HG02798 (cell line): Measurements from ENCODE around the gene NSF.
"Not testable (repeated sequence)": the region's sequence is repeated elsewhere in the genome, so short reads cannot be mapped to it uniquely, and the experiment has no call there.

Experiments
- ATAC-seq: cut with Tn5 transposase; IDR thresholded peaks from one replicate; pipeline ENCODE4 v1.9.1; 2021; ENCODE audit warnings: mild to moderate bottlenecking; ENCODE audit not compliant: unreplicated experiment, poor library complexity

NSF gene

DNA sequence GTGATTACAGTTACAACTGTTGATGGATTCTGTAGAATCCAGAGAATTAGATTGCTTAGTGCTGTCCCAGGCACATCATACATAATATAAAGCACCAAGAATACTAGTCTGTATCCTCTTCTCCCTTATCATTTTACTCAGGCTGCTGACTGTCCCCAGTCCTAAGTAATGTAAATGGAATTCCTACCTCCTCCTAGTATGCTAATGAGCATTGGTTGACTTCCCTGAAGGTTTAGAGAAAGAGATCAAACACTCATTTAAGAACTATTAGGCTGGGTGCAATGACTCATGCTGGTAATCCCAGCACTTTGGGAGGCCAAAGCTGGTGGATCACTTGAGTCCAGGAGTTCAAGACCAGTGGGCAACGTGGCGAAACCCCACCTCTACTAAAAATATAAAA, 37.0 kb downstream of the NSF start:
- not testable (repeated sequence) for ATAC-seq

DNA sequence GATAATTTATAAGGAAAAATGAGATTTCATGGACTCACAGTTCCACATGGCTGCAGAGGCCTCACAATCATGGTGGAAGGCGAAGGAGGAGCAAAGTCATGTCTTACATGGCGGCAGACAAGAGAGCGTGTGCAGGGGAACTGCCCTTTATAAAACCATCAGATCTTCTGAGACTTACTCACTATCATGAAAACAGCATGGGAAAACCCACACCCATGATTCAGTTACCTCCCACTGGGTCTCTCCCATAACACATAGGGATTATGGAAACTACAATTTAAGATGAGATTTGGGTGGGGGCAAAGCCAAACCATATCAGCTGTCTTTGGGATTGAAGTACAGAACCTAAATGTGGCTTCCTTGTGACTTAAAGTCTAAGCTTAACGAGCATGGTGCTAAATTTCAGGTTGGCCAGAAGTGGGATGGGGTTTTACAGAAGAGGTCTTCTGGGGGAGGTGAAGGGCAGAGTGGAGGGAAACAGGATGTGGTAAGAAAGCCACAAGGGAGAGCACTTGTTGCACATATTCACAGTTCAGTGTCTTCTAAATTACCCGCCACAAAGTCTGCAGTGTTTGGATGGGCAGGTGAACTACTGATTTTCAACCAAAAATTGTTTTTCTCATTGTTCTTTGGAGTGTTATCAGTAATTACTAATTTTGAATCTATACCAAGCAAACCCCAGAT, 38.4 kb downstream of the NSF start:
- peak; percentile 57 for ATAC-seq

DNA sequence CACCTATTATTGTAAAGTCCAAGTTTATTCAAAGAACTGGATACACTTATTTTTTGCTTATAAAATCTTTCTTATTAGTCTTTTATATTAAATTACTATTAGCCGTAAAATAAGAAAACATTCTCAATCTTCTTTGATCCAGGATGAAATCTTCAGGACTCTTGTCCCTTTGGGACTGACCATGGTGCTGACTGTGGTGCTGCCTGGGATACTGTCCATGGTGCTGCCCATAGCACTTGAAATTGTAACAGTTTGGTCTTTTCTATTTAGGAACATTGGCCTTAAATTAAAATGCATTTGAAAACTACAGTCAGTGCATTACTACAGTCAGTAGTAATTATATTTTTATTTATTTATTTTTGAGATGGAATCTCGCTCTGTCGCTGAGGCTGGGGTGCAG, 41.7 kb downstream of the NSF start:
- not testable (repeated sequence) for ATAC-seq

DNA sequence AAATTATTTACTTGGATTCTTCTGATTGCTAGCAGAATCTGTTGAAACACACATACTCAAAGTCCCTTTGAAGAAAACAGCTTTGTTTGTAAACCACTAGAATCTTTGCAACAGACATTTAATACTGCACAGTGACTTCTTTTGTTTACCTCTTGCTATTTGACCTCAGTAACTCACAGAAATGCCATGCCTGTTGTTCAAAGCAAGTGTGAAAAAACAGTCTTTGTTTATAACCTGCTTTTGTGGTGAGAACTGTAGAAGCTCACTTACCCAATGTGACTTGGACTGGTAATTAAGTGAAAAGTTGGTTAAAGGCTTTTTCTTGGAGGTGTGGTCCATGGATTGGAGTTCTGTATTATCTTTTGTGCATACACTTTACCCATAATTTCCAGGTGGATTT, 44.4 kb downstream of the NSF start:
- ATAC-seq: not testable (repeated sequence)

DNA sequence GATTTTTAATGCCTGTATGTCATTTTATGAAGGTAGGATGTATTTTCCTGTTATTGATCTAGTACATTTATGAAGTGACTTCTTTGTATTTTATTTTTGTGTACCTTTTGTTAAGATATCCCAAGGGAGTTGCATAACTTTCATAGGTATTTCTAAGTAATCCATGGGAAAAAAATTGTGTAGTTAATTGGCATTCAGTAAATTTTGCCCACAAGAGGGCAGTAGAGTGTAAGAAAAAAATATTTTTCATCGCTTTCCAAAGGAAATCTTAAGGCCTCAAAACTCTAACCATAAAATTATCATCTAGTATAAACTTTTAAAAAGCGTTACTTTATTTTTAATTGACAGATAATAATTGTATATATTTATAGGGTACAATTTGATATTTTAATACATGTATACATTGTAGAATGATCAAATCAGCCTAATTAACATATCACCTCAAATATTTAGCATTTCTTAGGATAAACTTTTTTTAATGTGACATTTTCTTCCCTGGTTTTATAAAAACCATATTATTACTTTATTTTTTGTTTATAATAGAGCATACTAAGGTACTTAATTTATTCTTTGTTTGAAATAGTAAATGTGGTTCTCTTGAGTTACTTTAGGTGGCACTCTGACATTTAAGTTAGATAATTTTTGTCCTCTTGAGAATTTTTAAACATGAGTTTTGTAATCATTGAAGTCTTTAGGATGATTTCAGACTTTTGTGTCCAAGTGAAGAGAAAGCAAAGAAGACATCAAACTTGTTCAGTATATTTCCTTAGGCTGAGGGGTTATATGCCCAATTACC, 51.6 kb downstream of the NSF start:
- not testable (repeated sequence) for ATAC-seq

DNA sequence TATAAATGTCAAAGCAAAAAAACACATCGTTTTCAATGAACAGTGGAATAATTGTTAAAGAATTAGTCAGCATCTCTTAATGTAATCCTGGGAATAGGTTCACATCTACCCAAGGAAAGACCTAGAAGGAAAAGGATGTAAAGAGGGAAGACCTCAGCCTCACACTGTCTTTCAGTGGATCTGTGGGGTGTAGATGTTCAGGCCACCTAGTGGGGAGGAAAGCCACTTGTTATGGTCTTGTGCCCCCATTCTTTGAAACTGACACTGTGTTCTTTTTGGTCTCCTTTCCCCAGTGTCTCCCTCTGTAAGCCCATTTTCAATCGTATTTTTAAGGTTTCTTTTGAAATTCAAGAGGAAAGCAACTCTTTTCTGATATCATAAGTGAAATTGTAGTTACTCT, 56.8 kb downstream of the NSF start:
- ATAC-seq: not testable (repeated sequence)

DNA sequence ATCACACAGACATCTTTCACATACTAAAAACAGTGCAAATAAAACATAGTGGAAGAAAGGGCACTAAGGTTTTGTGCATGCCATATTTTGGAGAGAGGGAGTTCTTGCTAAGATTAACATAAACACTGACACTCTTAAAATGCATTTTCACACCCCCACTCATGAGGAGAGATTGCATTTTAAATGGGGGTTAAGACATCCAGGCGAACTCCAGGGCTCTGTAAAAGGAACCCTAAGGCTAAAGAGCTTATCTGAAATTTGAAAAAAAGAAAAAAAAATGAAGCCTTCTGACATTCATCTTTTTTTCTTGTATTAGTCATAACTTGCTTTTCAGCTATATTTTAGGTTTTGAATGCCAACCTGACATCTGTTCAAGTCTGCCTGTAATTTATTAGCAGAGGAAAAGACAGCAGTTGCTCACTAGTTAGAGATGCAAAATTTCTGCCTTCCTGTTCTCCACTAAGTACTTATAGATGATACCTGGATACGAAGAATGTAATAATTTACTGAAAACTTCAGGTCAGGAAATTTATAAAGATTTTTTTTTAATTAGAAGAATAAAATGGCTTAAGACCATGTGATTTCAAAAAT, 57.3 kb downstream of the NSF start:
- ATAC-seq: not testable (repeated sequence)

DNA sequence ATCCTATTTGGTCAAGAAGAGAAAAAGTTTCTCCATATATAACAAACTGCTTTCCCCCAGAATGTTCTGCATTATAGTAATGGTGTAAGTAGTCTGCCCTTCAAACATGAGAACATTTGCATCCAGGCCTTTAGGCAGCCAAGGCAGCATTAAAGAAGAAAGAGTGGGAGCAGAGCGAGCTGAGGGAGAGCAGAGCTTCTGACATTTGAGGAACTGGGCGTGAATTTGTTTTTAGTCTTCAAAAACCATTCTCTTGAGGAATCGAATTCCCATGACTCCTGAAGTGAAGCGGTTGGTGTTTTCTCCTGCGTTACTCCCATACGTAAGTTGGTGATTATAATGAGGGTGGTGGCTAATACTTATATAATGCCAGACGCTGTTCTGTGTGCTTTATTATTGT, 58.8 kb downstream of the NSF start:
- not testable (repeated sequence) for ATAC-seq

DNA sequence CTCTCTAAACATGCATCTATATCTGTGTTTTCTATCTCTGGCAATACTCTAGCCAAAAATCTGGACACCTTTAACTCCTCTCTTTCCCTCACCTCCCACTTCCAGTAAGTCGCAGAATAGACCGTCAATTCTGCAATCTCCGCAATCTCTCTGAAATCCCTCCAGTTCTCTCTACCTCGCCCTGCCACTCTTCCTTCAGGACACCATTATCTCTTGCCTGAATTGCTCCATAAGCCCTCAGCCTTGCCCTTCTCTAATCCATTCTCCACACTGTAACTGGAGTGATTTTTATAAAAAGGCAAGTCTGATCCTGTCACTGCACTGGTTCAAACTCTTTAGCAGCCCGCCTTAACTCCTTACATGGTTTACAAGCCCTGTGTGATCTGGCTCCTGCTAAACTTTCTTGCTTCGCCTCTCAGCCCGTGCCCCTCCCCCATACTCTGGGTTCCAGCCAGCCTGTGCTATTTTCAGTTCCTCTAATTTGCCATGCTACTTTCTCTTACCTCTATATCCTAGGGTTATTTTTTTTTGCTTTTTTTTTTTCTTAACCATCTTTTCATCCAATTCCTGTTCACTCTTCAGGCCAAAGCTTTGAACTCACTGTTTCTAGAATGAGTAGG, 61.7 kb downstream of the NSF start:
- ATAC-seq: peak; percentile 65

DNA sequence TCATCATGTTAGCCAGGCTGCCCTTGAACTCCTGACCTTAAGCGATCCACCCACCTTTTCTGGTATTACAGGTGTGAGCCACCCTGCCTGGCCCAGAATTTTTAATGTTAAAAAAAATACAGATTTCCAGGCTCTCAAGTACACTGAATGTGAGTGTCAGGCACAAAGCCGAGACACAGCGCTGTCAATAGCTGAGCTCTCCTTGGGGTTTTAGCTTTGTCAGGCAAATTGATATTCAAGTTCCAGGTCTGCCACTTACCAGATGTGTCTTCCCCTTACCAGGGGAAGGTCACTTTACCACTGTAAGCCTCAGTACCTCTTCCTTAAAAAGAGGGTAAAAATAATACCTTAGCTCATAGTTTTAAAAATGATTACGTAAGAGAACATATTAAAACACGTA, 67.8 kb downstream of the NSF start:
- ATAC-seq: not testable (repeated sequence)

DNA sequence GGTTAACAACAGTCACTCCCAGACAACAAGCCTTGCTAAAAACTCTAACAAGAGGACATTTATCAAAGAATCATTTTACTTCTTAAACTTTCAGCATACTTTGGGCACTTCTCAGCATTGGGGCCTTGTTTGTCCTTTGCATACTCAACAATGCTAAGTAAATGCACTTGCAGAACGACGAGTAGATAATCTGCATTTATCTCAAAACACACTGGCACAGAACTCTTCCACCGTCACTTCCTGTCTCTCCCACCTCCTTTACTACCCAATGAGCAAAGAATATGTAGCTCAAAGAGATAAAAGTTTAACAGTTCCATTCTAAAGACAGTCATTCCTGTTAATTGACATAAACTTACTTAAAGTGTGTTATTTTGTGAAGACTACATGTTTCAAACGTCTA, 69.2 kb downstream of the NSF start:
- not testable (repeated sequence) for ATAC-seq

DNA sequence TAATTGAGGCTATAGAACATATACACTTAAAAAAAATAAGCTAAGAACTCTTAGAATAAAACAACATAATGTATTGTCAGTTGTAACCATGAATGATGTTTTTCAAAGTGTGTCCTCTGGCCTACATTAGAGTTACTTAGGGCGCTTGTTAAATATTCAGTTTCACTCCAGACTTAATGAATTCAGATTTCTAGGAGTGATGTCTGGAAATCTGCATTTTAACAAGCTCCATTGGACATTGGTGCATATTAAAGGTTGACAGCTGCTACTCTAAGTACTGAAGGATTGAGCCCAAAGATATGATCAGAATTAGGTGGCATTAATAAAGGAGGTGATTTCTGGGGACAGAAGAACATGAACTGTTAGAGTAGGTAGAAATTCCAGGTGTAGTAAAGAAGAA, 72.7 kb downstream of the NSF start:
- ATAC-seq: not testable (repeated sequence)

DNA sequence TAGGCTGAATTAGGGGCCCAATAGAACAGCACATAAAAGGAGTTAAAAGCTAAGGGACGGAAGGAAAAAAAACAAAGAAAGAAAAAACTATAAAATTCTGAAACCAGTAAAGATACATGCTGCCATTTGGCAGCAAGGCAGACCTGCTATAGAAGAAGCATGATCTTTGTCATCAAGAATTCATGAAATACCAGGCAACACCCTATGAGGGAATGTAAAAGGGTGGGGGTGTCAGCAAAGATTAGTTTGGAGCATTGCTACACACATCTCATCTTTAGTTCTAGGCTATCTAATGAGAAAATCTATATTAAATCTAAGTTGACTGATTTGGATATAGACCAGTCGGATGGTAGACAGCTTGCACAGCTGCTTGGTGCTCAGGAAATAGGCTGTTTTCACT, 73.1 kb downstream of the NSF start:
- not testable (repeated sequence) for ATAC-seq

DNA sequence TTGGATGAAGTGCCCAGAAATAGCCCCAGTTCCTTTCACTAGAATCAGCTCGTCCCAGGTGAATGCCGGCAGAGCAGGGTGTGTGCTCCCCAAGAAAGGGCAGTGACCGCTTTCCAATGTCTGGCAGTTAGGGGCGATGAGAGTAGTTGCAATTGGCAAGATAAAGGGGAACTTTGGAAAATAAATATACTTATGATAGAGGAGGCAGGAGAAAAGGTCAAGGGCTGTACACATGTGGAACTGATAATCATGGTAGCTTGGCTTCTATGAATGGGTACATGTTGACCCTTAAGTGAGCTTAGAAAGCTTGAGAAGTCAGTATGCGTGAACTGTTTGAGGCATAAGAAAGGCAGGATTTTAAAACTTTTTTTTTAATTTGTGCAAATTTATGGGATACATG, 75.5 kb downstream of the NSF start:
- ATAC-seq: not testable (repeated sequence)

DNA sequence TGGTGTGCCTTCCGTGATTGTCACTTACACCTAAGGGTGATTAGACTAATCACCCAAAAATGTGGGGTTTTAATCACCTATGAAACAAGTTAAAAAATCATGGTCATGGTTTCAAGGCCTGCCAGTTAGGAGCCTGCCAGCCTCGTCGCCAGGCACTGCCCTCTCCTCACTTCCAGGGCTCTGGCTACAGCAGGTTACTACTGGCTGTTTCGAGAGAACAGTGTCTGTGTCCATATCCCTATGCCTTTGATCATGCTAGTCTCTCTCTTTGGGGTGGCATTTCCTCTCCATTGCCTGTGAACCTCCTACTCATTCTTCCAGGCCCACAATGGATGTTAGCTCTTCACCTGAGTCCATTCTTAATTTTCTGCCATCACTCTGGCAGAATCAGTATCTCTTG, 80.3 kb downstream of the NSF start:
- not testable (repeated sequence) for ATAC-seq

DNA sequence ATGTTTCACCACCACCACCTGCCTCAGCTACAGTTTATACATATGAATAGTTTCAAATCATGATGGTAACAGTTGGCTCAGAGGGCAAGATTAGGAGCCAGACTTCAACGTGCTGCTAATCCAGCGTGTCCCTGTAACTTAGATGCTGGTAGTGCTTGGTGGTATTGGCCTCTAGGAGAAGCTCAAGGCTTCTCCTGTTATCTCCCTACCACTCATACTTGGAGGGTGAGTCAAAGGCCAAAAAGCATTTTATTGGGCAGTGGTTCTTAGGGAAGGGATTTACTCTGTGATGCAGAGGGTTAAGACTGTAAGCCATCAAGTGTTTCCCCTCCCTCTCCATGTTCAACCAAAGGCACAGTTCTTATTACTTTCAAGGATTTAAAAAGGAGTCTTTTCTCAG, 82.3 kb downstream of the NSF start:
- ATAC-seq: not testable (repeated sequence)

DNA sequence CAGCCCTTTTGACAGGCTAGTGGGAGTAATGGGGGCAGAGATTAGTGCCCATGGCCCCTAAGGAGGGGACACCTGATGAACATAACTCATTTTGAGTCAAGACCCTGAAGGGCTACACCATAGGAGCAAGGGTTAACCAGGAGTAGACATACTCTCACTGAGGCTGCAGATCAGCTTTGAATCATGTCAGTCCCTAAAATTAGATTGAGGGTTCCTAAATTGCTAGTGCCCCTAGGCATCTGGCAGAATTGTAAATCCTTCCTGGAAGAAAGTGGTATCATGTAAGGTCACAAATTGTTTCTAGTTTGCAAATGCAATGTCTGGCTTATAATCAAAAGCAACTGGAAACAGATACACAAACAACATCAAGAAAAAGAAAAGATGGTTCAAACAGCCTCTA, 87.3 kb downstream of the NSF start:
- not testable (repeated sequence) for ATAC-seq

DNA sequence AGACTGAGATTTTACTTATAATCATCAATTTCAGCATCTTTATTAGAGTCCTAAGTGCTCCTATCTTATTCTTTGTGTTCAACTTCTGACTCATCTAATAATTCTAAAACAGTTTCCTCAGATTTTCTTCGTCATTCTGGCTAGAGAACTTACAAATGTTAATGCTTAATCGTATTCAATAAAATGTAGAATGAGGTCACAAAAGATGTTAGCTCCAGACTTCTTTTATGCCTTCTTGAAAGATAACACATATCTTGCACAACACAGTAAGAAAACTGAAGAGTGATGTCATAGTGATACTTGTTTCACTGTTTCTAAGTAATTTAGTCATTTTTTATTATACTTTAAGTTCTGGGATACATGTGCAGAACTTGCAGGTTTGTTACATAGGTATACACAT, 93.2 kb downstream of the NSF start:
- ATAC-seq: not testable (repeated sequence)

DNA sequence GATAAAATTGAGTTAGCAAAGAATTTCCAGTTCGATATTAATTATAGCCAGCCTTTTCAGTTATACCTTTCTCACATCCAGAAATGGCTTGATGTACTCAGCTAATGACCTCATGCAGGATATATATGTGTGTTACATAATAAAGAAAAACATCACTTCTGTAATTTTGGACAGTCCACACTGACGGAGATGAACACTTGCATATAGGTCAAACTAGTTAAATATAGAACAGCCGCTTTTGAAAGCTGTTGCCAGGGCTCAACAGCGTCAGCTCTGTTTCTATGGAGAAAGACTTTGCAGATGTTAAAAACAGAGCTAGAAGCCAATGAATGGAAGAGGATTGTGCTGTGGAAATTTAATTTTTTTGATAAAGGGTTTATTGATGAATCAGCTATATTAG, 94.8 kb downstream of the NSF start:
- not testable (repeated sequence) for ATAC-seq

DNA sequence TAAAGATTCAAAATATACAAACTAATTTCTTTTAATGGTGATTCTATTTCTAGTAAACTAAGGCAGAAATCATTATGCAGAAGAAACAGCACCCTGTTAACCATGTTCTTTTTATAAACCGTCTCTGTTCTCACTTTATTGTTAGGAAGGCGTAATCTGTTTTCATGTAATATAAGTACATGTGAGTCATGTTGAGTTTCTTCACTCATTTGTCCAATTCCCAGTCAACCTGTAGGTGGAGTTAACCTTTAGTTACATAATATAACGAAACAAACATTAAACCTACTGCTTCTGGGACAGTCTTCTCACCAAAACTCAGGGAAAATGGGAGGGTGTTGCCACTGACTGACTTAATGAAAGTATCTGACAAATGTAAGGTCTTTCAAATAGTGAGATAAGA, 101.7 kb downstream of the NSF start:
- not testable (repeated sequence) for ATAC-seq

DNA sequence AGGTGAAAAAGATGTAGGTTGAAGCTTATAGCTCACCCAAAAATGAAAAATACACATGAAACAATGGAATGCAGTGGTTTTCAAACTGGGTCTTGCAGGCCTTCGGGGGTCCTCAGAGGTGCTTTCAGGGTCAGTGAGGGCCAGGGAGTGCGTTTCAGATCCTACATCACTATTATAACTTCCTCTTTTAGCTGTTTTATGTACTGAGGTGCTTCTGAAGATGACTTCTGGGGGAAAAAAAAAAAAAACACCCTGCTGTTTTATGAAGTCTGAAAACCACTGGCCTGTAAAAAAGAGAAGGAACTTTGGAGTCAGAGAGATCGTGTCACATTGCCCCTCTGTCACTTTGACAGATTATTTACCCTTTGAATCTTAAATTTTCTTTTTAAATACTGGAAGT, 102.8 kb downstream of the NSF start:
- not testable (repeated sequence) for ATAC-seq
